Measurements from ENCODE around the gene ULK4. TPM values are rescaled to one million over a fixed set of nuclear protein-coding genes. Genes with fewer than 3 reads are reported as not detected.

ULK4 gene
- total and polyA plus RNA-seq, 2 of the 8 experiments (the other 6 are each of a cell fraction or from before 2014, with no cell fraction given): 3.0 to 10.8 TPM

GRCh38 chr3:41915353-41915752 lies 46.5 kb downstream of the ULK4 start:
- no peaks in the 10 kb centered on the region for H3K9me3 ChIP-seq (ENCODE audit: insufficient read depth in 2 of 2, low read depth in 1 of 2, low read length in 1 of 2)
- no peak overlapping the region for H3K4me2 ChIP-seq (ENCODE audit: insufficient read depth in 1 of 2, low read depth in 2 of 2, low read length in 2 of 2)
- H3K36me3 ChIP-seq (ENCODE audit: control insufficient read depth in 2 of 4, insufficient read depth in 4 of 4, low read length in 3 of 4): peaks cover 0 to 7% (median 0%) of the 10 kb centered on the region in 4 experiments; a peak in 1 of 8 replicates
- H3K23me2 ChIP-seq (ENCODE audit: low read depth, low read length): no peaks in the 10 kb centered on the region
- H3K9ac ChIP-seq (replicated peaks in 1 of 4; ENCODE audit: extremely low read depth in 1 of 4, low read depth in 3 of 4, low read length in 3 of 4): no peak overlapping the region
- ChIA-PET CTCF (ENCODE audit: partially characterized antibody) (no interaction called here), POLR2A (ENCODE audit: partially characterized antibody) (no interaction called here)
- no peak for DNase-seq (ENCODE audit: low read depth in 1 of 2, low spot score in 2 of 2)
- no peak for FAIRE-seq
- no peaks in the 10 kb centered on the region for H3K79me1 ChIP-seq (ENCODE audit: low read depth, low read length)
- no peaks in the 10 kb centered on the region for H3K27me3 ChIP-seq (replicated peaks in 1 of 4; ENCODE audit: control insufficient read depth in 3 of 4, extremely low read depth in 1 of 4, insufficient read depth in 3 of 4, low read length in 3 of 4)
- H3K4ac ChIP-seq (replicated peaks; ENCODE audit: insufficient read length, low read depth, low read length): no peak overlapping the region
- no peak overlapping the region for H3K4me3 ChIP-seq (ENCODE audit: extremely low read depth in 1 of 4, insufficient read depth in 2 of 4, low read depth in 3 of 4, low read length in 4 of 4)
- 90% methylated on average over 1 of the region's 1 CpG; no CpG with 5 or more reads in 1 of the 2 experiments for WGBS, 2 experiments (ENCODE audit: extremely low coverage in 1 of 2, insufficient coverage in 1 of 2, insufficient read length in 1 of 2, insufficient replicate concordance in 2 of 2, low coverage in 1 of 2, low lambda C conversion rate in 2 of 2, missing lambda C conversion rate in 1 of 2)
- H2BK120ac ChIP-seq (replicated peaks; ENCODE audit: low read depth, low read length): no peak overlapping the region
- no peaks in the 10 kb centered on the region for H3K4me1 ChIP-seq (replicated peaks in 1 of 4; ENCODE audit: control insufficient read depth in 3 of 4, insufficient read depth in 4 of 4, low read length in 3 of 4)
- no peak overlapping the region for H3K56ac ChIP-seq (replicated peaks; ENCODE audit: insufficient read length, low read depth, low read length)
- no peak overlapping the region for H3K14ac ChIP-seq (ENCODE audit: insufficient read length)
- H3K18ac ChIP-seq (ENCODE audit: extremely low read depth, low read length): no peak overlapping the region
- H4K91ac ChIP-seq (replicated peaks; ENCODE audit: insufficient read length, low read length): no peak overlapping the region
- H3K27ac ChIP-seq (ENCODE audit: low read depth, low read length): no peak overlapping the region
- H2BK15ac ChIP-seq (ENCODE audit: low read length): no peak overlapping the region
- H2BK5ac ChIP-seq (ENCODE audit: low read depth, low read length): no peak overlapping the region
- H2BK20ac ChIP-seq (ENCODE audit: low read length): no peak overlapping the region
- H2BK12ac ChIP-seq (ENCODE audit: low read depth, low read length): no peak overlapping the region
- no peak overlapping the region for H4K5ac ChIP-seq (ENCODE audit: insufficient read length, low read depth, low read length)
- H2AK5ac ChIP-seq (ENCODE audit: low read depth, low read length): no peak overlapping the region
- H2AFZ ChIP-seq (ENCODE audit: low read length): no peak overlapping the region
- no peaks in the 10 kb centered on the region for H4K20me1 ChIP-seq (replicated peaks in 1 of 2; ENCODE audit: control insufficient read depth in 1 of 2, insufficient read depth in 2 of 2, low read length in 2 of 2)
- no peak overlapping the region for H4K8ac ChIP-seq (ENCODE audit: extremely low read depth, insufficient read depth, low read length)
- no peaks in the 10 kb centered on the region for H3K79me2 ChIP-seq (ENCODE audit: control insufficient read depth in 1 of 2, insufficient read depth in 2 of 2, low read length in 2 of 2)
- no peak overlapping the region for H3K23ac ChIP-seq (ENCODE audit: insufficient read length)
- no peak for TF ChIP-seq TEAD4 (IDR thresholded peaks at IDR 0.05; ENCODE audit: low read depth, low read length)

All from H1 (cell line).